Measurements from ENCODE around the gene TRABD.

DNA sequence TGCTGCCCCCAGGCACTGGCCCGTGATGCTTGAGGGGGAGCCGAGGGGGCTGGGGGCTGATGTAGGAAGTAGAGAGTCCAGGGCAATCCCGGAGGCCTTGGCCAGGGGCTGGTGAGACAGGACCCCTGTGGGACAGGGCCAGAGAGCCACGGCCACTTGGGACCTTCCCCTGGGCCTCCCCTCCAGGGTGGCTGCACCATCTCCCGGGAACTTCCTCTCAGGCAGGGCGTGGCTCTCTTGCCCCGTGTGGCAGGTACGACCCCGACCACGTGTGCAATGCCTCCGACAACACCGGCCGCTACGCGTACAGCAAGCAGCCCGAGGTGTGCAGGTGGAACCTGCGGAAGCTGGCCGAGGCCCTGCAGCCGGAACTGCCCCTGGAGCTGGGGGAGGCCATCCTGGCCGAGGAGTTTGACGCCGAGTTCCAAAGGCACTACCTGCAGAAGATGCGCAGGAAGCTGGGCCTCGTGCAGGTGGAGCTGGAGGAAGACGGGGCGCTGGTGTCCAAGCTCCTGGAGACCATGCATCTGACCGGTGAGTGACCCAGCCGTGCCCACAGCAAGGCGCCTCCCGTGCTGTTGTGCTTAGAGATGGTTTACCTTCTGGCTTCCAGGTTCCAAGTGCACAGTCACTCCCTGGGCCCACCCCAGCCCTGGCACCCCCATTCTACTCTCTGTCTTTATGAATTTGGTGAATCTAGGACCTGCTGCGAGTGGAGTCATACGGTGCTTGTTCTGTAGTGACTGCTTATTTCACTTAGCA is 24.8 kb downstream of the TRABD start:
- TF ChIP-seq EP300 (IDR thresholded peaks at IDR 0.05) = no peak
- TF ChIP-seq, protein P1, sequence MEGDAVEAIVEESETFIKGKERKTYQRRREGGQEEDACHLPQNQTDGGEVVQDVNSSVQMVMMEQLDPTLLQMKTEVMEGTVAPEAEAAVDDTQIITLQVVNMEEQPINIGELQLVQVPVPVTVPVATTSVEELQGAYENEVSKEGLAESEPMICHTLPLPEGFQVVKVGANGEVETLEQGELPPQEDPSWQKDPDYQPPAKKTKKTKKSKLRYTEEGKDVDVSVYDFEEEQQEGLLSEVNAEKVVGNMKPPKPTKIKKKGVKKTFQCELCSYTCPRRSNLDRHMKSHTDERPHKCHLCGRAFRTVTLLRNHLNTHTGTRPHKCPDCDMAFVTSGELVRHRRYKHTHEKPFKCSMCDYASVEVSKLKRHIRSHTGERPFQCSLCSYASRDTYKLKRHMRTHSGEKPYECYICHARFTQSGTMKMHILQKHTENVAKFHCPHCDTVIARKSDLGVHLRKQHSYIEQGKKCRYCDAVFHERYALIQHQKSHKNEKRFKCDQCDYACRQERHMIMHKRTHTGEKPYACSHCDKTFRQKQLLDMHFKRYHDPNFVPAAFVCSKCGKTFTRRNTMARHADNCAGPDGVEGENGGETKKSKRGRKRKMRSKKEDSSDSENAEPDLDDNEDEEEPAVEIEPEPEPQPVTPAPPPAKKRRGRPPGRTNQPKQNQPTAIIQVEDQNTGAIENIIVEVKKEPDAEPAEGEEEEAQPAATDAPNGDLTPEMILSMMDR (IDR thresholded peaks at IDR 0.05) = no peak
